COLO668 (cell line): ENCODE data around the gene XPNPEP3.
A peak's percentile ranks its signal among the peaks of the same experiment; 100 is the strongest.

Experiments
- DNase-seq: peaks from one replicate; lab custom pipeline; 2025; ENCODE audit not compliant: unreplicated experiment; lab: John Stamatoyannopoulos, UW

The XPNPEP3 gene

DNA sequence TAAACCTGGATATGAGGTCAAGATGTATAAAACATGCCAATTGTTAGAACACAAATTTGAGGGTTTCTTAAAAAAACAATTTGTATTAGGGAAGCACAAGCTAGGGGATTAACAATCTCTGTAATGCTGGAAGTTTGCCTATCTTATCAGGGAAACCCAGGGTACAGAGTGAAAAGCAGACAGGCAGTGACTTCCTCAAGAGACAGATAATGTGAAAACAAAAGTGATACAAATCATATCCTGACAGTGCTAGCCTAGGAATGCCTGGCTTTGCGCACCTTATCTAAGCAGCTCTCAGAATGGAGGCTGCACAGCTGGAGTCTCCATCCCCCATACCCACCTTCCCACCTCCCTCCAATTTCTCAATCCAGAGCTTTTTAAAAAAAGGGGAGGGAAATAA is 71.7 kb downstream of the XPNPEP3 start:
- no peak for DNase-seq

DNA sequence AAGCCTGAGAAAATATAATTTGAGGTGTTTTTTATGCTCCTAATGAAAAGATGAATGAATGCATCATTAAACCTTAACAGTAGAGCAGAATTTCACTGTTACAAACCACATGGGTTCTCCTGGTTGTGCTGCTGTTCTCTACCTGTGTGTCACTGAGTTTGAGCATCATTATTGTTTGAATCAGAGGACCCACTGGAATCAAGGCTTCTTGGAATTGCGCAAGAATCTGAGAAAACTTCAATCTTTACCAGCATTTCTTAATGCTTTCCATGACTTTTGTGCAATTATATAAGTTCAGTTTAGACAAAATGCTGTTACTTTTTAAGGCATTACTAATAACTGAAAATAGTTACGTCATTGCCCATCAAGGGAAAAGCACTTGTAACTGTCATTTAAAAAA is 75.4 kb downstream of the XPNPEP3 start:
- DNase-seq, result no peak

- DNase-seq, result no peak
Observed at GRCh38 chr22:40939202-40939601, 82.3 kb downstream of the XPNPEP3 start.

DNA sequence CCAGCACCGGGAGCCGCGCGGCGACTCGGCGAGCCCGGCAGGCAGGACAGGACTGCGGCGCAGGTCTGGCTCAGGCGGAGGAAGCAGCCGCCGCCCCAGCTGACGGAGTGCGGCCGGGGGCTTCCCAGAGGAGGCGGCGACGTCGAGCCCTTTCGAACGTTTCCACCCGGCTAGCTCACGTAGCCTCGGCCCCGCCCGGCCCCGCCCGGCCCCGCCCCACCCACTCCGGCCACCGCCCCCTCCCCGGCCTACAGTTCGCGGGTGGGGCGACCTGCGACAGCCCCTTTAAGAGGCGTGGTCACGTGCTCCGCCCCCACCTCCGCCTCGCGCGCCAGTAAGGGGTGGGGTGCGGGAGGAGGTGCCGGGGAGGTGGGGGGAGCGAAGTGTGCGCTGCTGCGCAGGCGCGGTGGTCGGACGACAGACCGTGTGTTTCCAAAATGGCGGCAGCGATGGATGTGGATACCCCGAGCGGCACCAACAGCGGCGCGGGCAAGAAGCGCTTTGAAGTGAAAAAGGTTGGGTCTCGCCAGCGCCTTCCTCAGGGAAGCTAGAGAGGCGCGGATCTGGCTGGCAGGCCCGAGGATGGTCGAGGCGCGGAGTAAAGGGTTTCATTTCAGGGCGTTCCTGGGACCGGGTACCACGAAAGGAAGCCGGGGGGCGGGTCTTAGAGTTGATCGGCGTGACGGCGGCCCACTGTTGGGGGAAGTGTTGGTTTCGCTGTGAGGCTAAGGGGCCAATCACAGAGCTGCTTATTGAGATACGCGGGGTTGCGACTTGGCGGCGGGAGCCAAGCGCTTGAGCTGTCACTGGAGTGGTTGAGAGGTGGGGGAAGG is 94.2 kb downstream of the XPNPEP3 start, which contains the start of gene RBX1:
Gene RBX1, plus strand, starts transcription at position 417 of the 833 bp plus-strand sequence. Its CDS starts 21 bp downstream, at position 438.
- DNase-seq, result peak; percentile 97

GRCh38 chr22:40951795-40952605 is 95.1 kb downstream of the XPNPEP3 start:
- no peak for DNase-seq

GRCh38 chr22:40953471-40953870 is 96.5 kb downstream of the XPNPEP3 start:
- DNase-seq, result no peak

DNA sequence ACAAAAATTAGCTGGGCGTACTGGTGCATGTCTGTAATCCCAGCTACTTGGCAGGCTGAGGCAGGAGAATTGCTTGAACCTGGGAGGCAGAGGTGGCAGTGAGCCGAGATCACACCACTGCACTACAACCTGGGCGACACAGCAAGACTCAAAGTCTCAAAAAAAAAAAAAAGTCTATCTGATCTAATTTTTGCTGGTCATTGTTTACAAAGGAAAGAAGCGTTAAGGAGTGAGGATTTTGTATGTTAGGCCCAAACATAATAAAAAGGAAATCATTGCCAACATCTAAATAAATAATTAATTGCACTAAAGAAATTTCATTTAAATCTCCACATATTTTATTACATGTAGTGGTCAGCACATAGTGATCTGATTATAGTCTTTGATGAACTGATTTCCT is 97.2 kb downstream of the XPNPEP3 start:
- DNase-seq, result no peak

- DNase-seq, result no peak
Observed at GRCh38 chr22:40955571-40955970, 98.6 kb downstream of the XPNPEP3 start.

- no peak for DNase-seq
Observed at GRCh38 chr22:40957601-40958000, 100.7 kb downstream of the XPNPEP3 start.

GRCh38 chr22:40958299-40958698 is 101.4 kb downstream of the XPNPEP3 start:
- no peak for DNase-seq

GRCh38 chr22:40960145-40960544 is 103.2 kb downstream of the XPNPEP3 start:
- no peak for DNase-seq

DNA sequence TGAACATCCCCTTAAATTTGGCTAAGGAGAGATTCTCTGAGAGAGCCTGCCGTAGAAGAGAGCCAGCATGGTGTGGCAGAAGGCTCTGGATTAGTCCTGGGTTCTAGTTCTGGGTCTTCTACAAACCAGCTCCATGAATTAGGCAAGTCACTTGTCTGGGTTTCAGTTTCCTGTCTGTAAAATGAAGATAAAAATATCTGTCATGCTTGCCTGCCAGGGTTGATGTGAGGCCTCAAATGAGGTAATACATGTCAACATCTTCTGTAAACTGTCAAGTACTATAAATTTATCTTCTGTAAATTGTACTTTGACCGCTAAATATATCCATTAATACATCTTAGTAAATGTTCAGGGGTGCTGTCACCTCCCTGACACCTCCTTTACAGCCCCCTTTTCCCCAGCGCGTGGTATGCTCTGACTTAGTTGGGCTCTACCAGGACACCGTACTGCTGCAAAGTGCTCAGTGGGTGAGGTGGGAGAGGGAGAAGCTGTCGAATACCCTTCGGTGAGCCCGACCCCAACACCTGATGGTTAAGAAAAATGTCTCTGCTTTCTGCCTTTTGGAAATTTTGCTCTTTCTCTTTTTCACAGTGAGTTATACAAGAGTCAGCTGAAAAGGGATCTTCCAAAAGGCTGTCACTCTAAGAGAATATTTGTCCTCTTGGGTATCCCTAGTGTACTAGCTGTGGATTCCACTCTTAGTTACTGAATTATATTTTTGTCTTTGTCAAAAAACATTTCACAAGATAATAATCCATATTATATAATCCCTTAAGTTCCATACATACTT is 109.2 kb downstream of the XPNPEP3 start:
- no peak for DNase-seq

- no peak for DNase-seq
Observed at GRCh38 chr22:40966726-40967085, 109.8 kb downstream of the XPNPEP3 start.

GRCh38 chr22:40967111-40967760 is 110.3 kb downstream of the XPNPEP3 start:
- no peak for DNase-seq

DNA sequence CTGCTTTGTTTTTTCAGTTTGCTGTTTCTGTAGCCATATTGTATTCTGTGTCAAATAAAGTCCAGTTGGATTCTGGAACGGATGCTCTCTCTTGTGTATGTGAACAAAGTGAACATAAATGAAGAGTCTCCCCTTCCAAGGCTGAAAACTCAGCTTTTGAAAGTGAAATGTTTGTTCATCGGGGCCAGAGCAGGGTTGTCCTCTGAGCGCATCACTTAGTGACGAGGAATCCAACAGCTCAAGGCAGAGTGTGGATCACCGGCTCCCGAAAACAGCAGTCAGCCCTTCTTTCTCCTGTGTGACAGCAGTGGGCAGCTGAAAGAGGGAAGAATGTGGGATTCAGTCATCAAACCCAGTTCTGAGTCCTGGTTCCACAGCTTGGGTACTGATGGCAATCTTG is 115.6 kb downstream of the XPNPEP3 start:
- no peak for DNase-seq

DNA sequence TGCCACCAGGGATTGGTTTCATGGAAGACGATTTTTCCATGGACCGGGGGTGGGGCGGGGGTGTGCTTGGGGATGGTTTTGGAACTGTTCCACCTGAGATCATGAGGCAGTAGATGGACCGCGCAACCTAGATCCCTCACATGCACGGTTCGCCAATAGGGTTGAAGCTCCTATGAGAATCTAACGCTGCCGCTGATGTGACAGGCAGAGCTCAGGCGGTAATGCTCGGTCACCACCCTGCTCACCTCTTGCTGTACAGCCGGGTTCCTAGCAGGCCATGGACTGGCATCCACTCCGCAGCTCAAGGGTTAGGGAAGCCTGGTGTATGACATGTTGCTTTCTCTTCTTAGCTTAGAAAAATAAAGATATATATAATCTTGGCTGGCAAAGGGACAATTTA is 116.2 kb downstream of the XPNPEP3 start:
- no peak for DNase-seq

GRCh38 chr22:40975366-40975765 is 118.4 kb downstream of the XPNPEP3 start:
- DNase-seq, result no peak

GRCh38 chr22:40976866-40977700 is 120.1 kb downstream of the XPNPEP3 start:
- no peak for DNase-seq

DNA sequence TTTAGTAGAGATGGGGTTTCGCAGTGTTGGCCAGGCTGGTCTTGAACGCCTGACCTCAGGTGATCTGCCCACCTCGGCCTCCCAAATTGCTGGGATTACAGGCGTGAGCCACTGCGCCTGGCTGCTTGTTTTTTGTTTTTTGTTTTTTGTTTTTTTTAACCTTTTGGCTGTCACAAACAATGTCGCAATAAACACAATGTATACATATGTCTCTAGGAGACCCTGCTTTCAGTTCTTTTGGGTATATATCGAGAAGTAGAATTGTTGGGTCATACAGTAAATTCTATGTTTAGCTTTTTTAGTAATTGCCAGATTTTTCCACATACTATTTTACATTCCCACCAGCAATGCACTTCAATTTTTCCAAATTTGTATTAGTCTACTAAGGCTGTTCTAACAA is 122.2 kb downstream of the XPNPEP3 start:
- no peak for DNase-seq

DNA sequence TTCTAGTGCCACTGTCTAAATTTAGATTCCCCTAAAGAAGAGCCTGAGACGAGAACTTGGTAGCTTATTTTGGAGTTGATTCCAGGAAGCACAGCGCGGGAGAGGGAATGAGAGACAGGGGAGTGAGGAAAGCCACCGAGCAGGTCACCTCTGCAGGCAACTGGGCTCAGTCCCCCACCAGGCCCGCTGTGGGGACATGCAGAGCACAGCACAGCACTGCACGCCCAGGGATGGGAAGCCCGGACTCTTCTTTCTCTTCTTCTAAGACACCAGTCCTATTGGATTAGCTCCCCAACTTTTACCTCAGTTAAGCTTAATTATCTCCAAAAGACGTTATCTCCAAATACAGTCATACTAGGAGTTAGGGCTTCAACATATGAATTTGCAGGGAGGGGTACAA is 122.9 kb downstream of the XPNPEP3 start:
- no peak for DNase-seq
